Left lung (tissue), 10 donors: ENCODE measurements around the gene EGFL7. TPM values are rescaled to one million over a fixed set of nuclear protein-coding genes. Genes with fewer than 3 reads are reported as not detected.

Experiments used
- ATAC-seq: fragments of 200-7000 bp; cut with Tn5 transposase; one replicate; pipeline ENCODE4 v1.9.1; 2020; ENCODE audit warnings: moderate library complexity
- DNase-seq, 4 donors: peaks; one replicate each; pipeline ENCODE4 v3.0.0-alpha.2; 2013 to 2020
- H3K27ac ChIP-seq, 2 donors: fragments of 200-600 bp; sonication (generic) in 1 of 2; one replicate each; pipeline versions ENCODE4 v1.5.0 to v1.8.0; 2020 to 2021
- H3K27me3 ChIP-seq, 2 donors: fragments of 200-600 bp; sonication (generic) in 1 of 2; one replicate each; pipeline versions ENCODE4 v1.5.0 to v1.8.0; 2020 to 2021
- H3K36me3 ChIP-seq, 2 donors: fragments of 200-600 bp; sonication (generic) in 1 of 2; one replicate each; pipeline versions ENCODE4 v1.5.0 to v1.8.0; 2020 to 2021
- H3K4me1 ChIP-seq, 2 donors: fragments of 200-600 bp; one replicate each; pipeline ENCODE4 v1.8.0; 2021
- H3K4me3 ChIP-seq, 2 donors: fragments of 200-600 bp; sonication (generic) in 1 of 2; one replicate each; pipeline versions ENCODE4 v1.5.0 to v1.8.0; 2020 to 2021; ENCODE audit warnings: mild to moderate bottlenecking in 1 of 2
- H3K9me3 ChIP-seq, 2 donors: fragments of 200-600 bp; sonication (generic) in 1 of 2; one replicate each; pipeline versions ENCODE4 v1.5.0 to v1.8.0; 2020 to 2021
- CTCF ChIP-seq, 2 donors: fragments of 200-600 bp; sonication (generic) in 1 of 2; IDR thresholded peaks; one replicate each; pipeline versions ENCODE4 v1.5.0 to v1.8.0; 2021; ENCODE audit warnings: antibody characterized with exemption in 2 of 2
- intact Hi-C, 2 donors: fragments of 100-400 bp; cut with DNase I; formaldehyde crosslinking; loops; one replicate each; pipeline versions ENCODE4 v1.11.2 to v1.14.2; 2022
- polyA plus RNA-seq, 6 donors: library from polyadenylated mRNA; unstranded; fragments of 120-200 nt; gene quantifications; one replicate each; pipeline ENCODE4 v1.2.1, GENCODE V29; 2013; ENCODE audit not compliant: insufficient read length in 6 of 6
- total RNA-seq, 2 donors: library from RNA; stranded (reverse); fragmentation: NEBNext Ultra II Directional; extraction: Animal tissue kit (Norgen Biotek cat#: 25700); gene quantifications; one replicate each; pipeline ENCODE4 v1.2.1, GENCODE V29; 2021
- donor health status: DM: no; HTN: yes; CAD: no.
- donor health status: DM: no; HTN: no; CAD: no.

The EGFL7 gene
- total and polyA plus RNA-seq, 8 donors, result 65.7 to 165 (median 101) TPM

DNA sequence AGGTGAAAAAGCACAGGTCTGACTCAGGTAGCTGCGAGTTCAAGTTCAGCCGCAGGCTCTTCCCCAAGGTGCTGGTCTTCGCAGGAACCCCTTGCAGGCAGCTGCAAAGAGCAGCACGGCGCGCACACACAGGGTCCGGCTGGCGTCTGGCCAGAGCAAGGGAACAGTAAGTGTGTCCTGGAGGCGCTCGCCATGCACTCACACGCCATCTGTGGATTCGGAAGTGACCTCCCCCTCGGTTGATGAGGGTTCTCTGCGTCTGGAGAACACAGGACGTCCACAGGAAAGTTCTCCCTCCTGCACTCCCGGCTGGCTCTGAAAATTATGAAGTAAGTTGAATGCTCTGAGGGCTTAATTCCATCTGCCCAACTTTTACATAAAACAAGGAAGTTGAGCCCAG lies 14.0 kb upstream of the EGFL7 start:
- no peaks in the 10 kb centered on the region for H3K9me3 ChIP-seq
- ATAC-seq, result no peak
- no peak overlapping the region for H3K4me3 ChIP-seq
- intact Hi-C loops, result no loop called here
- peaks cover 8 to 65% of the 10 kb centered on the region in 2 donors for H3K4me1 ChIP-seq
- peak in 1 of 4 donors; percentile 83 for DNase-seq
- no peaks in the 10 kb centered on the region for H3K36me3 ChIP-seq
- no peak for TF ChIP-seq CTCF (IDR thresholded peaks at IDR 0.05)
- H3K27me3 ChIP-seq, result peaks cover 0 to 65% of the 10 kb centered on the region in 2 donors
- peak overlapping the region; percentile 48 to 53 for H3K27ac ChIP-seq

DNA sequence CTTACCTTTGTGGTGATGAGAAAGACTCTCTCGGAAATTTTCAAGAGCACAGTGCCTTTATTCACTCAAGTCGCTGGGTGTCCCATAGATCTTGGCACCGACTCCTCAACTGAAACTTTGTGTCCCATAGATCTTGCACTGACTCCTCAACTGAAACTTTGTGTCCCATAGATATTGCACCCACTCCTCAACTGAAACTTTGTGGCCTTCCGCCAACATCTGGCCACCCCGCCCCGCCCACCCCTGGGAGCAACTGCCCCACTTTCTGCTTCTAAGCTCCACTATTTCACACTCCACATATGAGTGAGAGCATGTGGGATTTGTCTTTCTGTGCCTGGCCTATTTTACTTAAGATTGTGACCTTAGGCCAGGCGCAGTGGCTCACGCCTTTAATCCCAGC lies 12.7 kb upstream of the EGFL7 start:
- intact Hi-C loops, result no loop called here
- no peak overlapping the region for H3K4me3 ChIP-seq
- no peaks in the 10 kb centered on the region for H3K9me3 ChIP-seq
- ATAC-seq, result no peak
- H3K4me1 ChIP-seq, result peaks cover 0 to 59% of the 10 kb centered on the region in 2 donors
- DNase-seq, result no peak
- no peaks in the 10 kb centered on the region for H3K36me3 ChIP-seq
- peaks cover 0 to 65% of the 10 kb centered on the region in 2 donors for H3K27me3 ChIP-seq
- TF ChIP-seq CTCF (IDR thresholded peaks at IDR 0.05), result no peak
- peak overlapping the region in 1 of 2 donors; percentile 53 for H3K27ac ChIP-seq

GRCh38 chr9:136650648-136651047 lies 12.1 kb upstream of the EGFL7 start:
- ATAC-seq (no peak), DNase-seq (no peak)
- H3K4me1 ChIP-seq, result peaks cover 0 to 59% of the 10 kb centered on the region in 2 donors
- H3K36me3 ChIP-seq, result no peaks in the 10 kb centered on the region
- H3K27ac ChIP-seq, result no peak overlapping the region
- no peak for TF ChIP-seq CTCF (IDR thresholded peaks at IDR 0.05)
- peaks cover 0 to 65% of the 10 kb centered on the region in 2 donors for H3K27me3 ChIP-seq
- no peak overlapping the region for H3K4me3 ChIP-seq
- H3K9me3 ChIP-seq, result no peaks in the 10 kb centered on the region
- intact Hi-C loops, result no loop called here

GRCh38 chr9:136651860-136652259 lies 10.9 kb upstream of the EGFL7 start:
- intact Hi-C loops, result no loop called here
- DNase-seq, result no peak
- H3K27ac ChIP-seq, result no peak overlapping the region

More at GRCh38 chr9:136651860-136652259, 10.9 kb upstream of the EGFL7 start:
- Histone ChIP-seq H3K4me1 (peaks cover 0 to 63% of the 10 kb centered on the region in 2 donors), H3K9me3 (no peaks in the 10 kb centered on the region), H3K36me3 (no peaks in the 10 kb centered on the region), H3K27me3 (peaks cover 0 to 65% of the 10 kb centered on the region in 2 donors), H3K4me3 (no peak overlapping the region)
- ATAC-seq, result no peak
- TF ChIP-seq CTCF (IDR thresholded peaks at IDR 0.05), result no peak
